OCI-M2 (cell line): ENCODE data around the gene PCSK7.

Experiments used
- DNase-seq: peaks from one replicate; lab custom pipeline; 2025; ENCODE audit not compliant: unreplicated experiment; lab: John Stamatoyannopoulos, UW

PCSK7 gene

DNA sequence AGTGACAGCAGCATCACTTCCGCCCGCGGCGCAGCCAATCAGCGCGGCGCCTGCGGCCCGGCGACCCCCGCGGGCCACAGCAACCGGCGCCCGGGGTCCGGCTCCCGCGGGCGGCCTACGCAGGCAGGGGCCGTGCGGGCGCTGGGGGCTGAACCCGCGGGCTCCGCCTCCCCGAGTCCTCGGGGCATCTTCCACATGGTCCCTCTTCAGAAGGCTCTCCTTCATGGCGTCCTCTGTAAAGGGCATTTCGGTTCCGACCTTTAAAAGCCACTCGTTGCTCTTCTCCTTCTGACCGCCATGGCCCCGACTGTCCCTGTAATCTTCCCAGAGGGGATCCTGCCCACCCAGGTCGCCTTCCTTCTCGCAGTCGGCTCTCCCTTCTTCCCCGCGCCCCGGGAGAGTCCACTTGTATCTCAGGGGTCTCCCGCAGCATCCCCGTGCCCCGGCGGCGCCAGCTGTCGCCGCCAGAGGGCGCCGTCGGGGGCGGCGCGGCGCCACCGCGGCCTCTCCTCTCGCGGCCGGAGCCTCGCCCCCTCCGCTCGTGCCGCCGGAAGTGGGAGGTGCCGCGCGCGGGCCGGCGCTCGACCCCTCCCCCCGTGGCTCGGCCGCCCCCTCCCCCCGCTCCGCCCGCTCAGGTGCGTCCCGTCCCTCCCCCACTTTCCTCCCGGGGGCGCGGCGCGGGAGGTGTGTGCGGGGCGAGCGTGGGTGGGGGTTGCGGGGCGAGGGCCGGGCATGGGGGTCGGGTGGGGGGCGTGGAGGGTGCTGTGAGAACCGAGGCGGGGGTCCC lies 412 bp upstream of the PCSK7 start, which contains the start of gene RNF214:
TSS of gene RNF214 (plus strand) at position 580 of the 787 bp plus-strand sequence. CDS start 1,602 bp downstream, outside the sequence.
- DNase-seq: no peak

DNA sequence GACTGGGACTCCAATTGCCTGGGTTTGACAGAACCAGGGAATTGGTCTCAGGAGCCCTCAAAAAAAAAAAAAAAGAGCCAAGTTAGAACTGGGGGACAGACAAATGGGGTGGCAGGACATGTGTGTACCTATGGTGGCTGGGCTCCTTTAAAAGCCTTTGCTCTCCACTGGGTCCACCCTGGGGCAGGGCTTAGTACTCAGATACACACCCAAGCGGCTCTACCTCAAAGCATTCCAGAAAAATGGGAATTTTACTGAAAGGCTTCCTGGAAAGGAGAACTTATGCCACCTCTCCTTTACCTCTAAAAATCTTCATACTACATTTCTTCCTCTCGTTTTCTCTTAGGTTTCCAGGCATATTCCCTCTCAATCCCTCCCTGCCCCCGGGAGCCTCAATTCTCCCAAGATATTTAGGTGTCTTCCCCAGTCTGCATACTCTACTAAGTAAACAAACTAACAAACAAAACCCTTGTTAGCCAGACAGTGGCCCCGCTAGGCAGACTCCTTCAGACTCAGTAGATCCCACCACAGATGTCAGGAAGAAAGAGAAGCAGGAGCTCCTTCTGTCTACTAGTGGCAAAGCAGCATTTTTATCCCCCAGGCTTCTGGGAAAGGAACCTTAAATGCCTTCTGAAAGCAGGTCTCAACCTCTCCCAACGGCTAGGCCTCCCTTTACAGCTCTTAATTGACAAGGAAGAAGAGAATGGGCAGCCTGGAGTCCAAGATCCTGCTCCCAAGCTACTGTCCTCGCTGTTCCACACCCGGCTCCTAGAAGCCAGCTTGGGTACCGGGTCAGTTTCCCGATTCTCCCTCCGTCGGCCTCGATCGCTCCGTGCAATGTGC lies 653 bp downstream of the PCSK7 start:
- DNase-seq: no peak

DNA sequence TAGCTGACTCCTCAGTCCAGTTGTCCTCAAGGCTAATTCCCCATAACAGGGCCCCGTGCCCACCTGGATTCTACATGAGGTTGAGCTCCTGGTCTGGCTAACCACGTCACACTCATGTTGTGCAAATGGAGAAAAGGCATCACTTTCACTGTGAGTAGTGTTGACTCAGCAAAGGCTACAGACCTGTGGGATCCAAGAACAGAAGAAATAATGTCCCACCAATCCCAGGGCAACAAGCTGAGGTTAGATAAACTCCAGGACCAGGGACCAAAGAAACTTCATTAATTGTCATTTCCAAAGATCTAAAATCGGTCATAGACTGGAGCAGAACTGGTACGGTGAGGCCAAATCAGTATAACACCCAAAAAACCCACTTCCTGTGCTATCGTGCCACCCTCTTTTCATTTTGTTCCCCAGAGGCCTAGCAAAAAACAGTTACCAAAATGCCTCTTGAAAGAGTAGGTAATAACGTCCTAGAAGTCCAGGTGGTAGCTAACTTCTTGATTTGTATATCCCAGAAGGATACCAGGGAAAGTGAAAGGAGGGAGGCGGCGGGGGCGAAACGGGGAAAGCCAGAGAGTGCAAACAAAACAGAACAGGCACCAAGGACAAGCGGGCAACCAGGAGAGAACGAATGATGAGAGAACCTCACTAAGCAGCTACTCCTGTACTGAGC lies 1.4 kb downstream of the PCSK7 start:
- DNase-seq: no peak

DNA sequence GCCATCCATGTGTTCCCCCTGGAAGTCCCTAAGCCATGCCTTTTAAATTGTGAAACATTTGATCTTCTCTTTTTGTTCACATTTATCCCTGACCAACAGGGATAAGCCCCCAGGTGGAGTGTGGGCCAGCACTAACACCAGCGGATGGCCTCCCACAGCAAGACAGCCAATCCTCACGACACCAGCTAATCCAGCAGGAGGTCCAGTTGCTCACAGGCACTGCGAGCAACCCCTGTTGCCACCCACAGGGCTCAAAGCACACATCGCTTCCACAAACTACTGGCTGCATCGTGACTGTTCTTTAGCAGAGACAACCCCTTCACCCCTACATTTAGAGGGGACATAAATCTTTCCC lies 2.0 kb downstream of the PCSK7 start:
- no peak for DNase-seq

DNA sequence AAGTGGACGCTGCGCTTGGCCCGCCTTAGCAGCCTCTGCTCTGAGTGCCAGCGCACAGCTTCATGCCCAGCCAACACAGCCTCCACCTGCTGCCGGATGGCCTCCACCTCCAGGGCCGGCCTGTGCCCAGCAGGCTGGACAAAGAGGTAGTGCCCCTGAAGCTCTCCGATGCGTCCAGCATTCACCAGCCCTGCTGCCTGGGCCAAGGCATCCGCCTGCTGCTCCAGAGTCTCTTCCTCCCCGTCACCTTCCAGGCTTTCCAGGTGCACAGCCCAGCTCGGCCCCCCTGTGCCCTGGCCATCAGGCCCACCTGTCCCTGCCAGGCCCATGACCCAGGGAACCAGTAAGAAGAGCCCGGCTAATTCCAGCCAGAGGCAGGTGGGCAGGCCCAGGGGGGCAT lies 2.5 kb downstream of the PCSK7 start:
- DNase-seq: no peak

DNA sequence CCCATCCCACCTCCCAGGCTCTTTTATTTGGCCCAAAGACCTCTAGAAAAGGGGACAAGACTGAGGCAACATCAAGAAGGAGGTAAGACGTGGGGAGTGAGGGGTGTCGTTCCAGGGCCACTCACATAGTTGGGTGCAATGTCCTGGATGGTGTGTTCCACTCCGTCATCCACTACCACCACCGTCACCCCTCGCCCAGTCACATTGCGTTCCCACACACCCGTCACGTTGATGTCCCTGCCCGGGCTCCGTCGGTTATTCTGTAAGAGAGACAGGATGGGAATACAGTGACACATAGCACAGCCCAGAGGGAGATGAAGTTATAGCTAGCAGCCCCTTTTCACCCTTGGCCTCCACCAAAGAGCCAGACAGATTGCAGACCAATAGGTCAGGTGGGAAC lies 3.8 kb downstream of the PCSK7 start:
- no peak for DNase-seq

DNA sequence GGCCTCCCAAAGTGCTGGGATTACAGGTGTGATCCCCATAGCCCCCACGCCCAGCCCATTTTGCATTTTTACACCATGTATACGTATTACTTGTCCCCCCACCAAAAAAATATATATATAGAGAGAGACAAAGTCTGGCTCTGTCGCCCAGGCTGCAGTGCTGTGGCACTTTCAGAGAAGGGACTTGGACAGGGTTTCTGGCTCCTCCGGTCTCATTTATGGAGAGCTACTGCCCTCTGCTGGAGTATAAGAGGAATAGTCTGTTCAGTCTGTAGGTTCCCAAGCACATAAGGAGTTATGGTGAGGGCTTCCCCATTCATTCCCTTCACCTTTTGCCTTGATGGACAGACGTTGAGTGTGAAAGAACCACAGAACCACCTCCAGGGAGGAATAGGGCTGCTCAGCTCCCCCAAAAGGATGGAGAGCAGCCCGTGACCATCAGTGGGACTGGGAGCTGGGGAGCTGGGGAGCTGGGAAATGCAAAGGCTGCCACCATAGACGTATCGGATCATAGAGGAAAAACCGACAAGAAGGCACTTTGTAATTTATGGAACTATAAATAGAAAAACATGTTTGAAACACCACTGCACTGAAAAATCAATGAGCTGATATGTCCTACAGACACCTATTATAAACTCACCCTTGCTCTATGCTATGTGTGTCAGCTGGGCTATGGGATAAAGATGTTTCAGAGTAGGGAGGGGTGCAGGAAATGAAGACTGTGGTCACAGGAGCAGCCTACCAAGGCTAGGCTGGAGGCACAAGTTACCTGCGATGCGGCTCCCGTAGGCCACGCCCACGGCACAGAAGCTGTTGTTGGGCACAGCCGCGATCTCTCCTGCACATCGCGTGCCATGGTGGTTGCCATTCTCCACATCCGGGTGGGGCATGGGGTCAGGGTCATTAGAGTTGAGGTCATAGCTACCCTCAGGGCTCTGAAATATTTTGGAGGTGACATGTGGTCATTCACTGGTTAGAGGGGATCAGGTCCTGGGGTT lies 5.2 kb downstream of the PCSK7 start:
- DNase-seq: no peak

GRCh38 chr11:117225553-117226170 lies 6.2 kb downstream of the PCSK7 start:
- no peak for DNase-seq

DNA sequence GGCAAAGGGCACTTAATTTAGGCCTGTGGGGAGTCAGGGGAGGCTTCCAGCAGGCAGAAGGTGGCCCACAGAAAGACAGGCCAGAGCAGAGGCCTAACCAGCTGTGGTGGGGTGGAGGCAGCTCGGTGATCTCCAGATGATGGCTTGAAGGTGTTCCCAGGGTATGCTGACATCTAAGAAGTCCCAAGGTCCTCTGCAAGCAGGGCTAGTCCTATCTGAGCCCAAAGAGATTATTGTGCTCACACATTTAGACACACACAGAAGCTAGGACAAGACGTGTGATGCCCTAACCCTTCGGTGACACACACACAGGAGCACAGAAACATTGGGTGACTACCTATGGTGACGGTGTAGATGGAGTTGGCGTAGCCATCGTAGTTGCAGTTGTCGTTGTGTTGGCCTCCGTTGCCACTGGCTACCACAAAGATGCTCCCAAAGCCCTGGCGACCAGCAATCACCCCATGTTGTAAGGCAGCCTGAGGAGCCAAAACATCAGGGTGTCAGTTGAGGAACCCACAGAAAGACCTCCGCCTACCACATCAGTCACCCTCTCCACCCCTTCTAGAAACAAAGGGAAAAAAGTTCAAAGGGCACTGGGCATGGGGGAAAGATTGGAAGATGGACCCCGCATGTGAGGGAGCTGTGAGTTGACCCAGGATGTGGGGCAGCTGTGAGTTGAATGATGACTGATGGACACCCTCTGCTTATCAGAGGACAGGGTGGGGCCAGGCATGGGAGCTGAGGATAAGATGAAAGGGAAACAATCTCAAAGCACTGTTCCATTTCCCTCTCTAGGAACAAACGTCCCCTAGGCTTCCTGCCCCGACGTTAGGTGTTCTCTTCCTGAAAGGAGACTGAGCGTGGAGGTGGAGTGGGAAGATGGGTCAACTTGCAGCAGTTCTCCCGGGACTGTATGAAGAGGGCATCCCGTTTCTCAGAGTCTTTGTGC lies 7.9 kb downstream of the PCSK7 start:
- no peak for DNase-seq

DNA sequence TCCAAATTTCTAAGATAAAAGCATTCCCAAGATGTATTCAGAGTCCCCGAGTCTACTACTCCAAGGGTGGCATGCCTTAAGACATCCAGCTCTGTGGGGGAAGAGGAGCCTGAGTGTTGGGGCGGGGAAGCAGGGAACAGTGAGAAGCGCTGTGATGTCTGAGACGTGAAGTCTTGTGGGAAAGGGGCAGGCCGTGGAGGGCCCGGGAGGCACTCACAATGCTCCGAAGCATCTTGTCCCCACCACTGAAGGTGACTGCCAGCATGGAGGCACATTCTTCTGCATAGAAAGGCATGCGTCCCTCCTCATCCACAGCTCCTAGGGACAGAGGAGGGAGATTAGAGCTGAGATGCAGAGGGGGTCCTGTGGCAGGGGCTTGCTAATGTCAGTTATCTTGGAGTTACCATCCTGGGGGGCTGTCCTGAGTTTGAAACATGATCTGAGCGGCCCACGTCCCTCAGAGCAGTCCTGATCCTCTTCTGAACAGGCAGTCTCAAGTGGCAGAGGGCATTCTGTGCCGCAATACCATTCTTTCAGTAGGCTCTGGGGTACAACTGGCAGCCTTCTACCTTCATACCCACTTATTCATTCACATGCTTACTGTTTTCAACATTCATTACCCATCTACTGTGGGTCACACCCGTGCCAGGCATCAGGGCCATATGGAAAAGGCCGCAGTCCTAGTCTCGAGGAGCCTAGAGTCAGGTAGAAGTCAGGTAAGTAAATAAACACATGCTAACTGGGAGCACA lies 8.7 kb downstream of the PCSK7 start:
- no peak for DNase-seq

- no peak for DNase-seq
Observed at GRCh38 chr11:117221775-117222517, 9.9 kb downstream of the PCSK7 start.

DNA sequence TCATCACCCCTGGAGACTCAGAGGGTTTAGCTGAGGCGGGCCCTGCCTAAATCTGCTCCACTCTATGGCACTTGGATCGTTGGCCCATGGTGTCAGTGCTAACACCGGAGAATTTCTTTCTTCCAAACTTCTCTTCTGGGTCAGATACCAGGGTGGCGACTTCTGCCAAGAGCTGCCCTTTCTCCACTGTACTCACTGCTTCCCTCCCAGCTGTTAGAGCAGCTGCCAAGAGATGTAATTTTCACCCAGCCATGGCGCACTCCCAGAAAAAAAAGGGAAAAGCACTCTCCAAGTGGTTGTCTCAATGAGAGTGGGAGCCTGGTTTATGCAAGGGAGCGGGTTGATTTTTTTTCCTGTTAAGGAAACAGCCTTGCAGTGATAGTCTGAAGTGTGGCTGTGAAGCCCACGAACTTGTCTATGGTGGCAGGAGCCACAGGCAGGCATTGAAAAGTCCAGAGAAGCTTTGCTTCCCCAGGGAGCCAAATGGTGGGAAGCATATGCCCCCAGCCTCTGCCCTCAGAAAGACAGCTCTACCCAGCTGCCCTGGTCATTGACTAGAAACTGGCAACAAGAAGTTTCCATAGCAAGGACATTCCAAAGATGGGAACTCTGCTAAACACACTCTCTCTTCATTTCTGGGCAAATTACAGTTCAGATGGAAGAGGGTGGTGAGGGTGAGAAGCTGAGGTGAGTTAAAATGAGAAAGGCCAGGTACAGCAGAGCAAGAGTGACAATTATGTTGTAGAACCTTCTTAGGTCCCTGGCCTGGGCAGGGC lies 10.7 kb downstream of the PCSK7 start:
- DNase-seq: no peak

DNA sequence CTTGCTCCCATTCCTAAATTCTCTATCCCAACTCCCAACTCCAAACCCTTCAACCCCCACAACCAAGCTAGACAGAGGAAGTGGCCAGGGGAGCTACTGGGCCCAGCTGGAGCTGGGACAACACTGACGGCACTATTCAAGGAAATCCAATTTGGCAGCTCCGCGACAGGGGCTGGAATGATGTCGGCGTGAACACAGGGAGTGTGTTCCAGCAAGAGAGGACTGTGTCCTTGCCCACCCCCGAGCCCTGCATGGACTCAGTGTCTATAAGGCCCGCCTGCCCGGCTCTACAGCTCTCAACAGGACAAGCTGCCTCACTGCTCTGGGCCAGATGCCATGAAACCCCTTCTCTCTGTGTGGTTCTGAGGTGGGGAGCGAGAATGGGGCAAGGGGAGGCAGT lies 11.3 kb downstream of the PCSK7 start:
- DNase-seq: no peak

- no peak for DNase-seq
Observed at GRCh38 chr11:117219995-117220394, 11.9 kb downstream of the PCSK7 start.

- DNase-seq: no peak
Observed at GRCh38 chr11:117219455-117219854, 12.4 kb downstream of the PCSK7 start.

GRCh38 chr11:117219001-117219400 lies 12.9 kb downstream of the PCSK7 start:
- no peak for DNase-seq
